ENCODE data around the gene ADGRA3. TPM values are rescaled to one million over a fixed set of nuclear protein-coding genes. Genes with fewer than 3 reads are reported as not detected.

Gene ADGRA3
- total and polyA plus RNA-seq, 2 of the 13 experiments (the other 11 are each of a cell fraction or from before 2014, with no cell fraction given), result 32.2 to 40.8 TPM

- no peak for TF ChIP-seq GMEB2 (CRISPR knock-in tag; IDR thresholded peaks at IDR 0.05; ENCODE audit: low read depth)
Observed at GRCh38 chr4:22473268-22473667, 42.6 kb downstream of the ADGRA3 start (continued).

DNA sequence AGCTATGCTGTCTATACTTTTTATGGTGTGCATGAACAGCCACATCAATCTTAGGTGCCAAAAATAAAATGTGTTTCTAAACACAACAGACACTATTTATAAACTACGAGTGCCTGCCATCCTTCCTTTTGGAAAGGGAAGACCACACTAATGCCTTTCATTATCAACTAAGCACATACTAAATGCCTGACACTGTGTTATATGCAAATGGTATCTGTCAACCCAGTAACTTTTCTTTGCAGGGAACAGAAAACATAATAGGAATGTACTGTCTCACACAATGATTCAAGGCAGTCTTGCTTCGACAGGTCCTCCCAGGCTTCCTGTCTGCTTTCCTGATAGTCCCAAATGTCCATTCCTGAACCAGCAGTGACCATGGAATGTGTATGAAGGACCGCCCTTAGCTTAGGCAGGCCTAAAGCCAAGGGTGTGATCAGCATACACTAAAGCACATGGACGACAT lies 43.8 kb downstream of the ADGRA3 start:
- TF ChIP-seq, protein P1, sequence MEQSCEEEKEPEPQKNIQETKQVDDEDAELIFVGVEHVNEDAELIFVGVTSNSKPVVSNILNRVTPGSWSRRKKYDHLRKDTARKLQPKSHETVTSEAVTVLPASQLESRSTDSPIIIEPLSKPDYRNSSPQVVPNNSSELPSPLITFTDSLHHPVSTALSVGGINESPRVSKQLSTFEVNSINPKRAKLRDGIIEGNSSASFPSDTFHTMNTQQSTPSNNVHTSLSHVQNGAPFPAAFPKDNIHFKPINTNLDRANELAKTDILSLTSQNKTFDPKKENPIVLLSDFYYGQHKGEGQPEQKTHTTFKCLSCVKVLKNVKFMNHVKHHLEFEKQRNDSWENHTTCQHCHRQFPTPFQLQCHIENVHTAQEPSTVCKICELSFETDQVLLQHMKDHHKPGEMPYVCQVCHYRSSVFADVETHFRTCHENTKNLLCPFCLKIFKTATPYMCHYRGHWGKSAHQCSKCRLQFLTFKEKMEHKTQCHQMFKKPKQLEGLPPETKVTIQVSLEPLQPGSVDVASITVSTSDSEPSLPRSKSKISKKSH (CRISPR knock-in tag; IDR thresholded peaks at IDR 0.05; ENCODE audit: borderline replicate concordance), result no peak
- TF ChIP-seq FLYWCH1 (CRISPR knock-in tag; IDR thresholded peaks at IDR 0.05), result no peak
- Histone ChIP-seq H3K27ac (ENCODE audit: extremely low read length, insufficient read depth, low read length) (no peak overlapping the region), H4K20me1 (ENCODE audit: insufficient read depth, low read length) (no peaks in the 10 kb centered on the region), H3K4me1 (ENCODE audit: insufficient read depth, low read length) (peaks cover 53% of the 10 kb centered on the region), H3K4me2 (ENCODE audit: low read depth, low read length) (no peak overlapping the region), H3K9ac (ENCODE audit: insufficient read depth, low read depth, low read length) (no peak overlapping the region), H3K27me3 (ENCODE audit: control insufficient read depth in 1 of 2, insufficient read depth in 2 of 2, low read length in 2 of 2) (no peaks in the 10 kb centered on the region), H3K36me3 (replicated peaks in 1 of 2; ENCODE audit: control insufficient read depth in 1 of 2, insufficient read depth in 2 of 2, low read length in 2 of 2) (peaks cover 2 to 12% of the 10 kb centered on the region in 2 experiments; a peak in 4 of 5 replicates), H2AFZ (ENCODE audit: low read length) (no peak overlapping the region), H3K4me3 (replicated peaks in 1 of 3; ENCODE audit: insufficient read depth in 1 of 3, low read depth in 2 of 3, low read length in 3 of 3) (no peak overlapping the region), H3K79me2 (ENCODE audit: insufficient read depth, low read length) (peaks cover 34% of the 10 kb centered on the region), H3K9me3 (ENCODE audit: low read length) (no peaks in the 10 kb centered on the region)
- BruUV-seq (replicated peaks), result no TSS peak
- 98% methylated on average over 4 of the region's 4 CpGs for WGBS (ENCODE audit: low lambda C conversion rate)
- in situ Hi-C loops (cut with HindIII; ENCODE audit: extremely low pct_ligation_motif_present, low pct_unique_long_range_greater_than_20kb) (no loop called here), intact Hi-C loops (cut with micrococcal nuclease; ENCODE audit: unreplicated experiment) (no loop called here)
- ChIA-PET CTCF (ENCODE audit: low intra/inter-chr PET ratio, low total read pairs) (no interaction called here), POLR2A (no interaction called here)
- DNase-seq (ENCODE audit: low spot score), result no peak
- FAIRE-seq, result no peak
- no peak for ATAC-seq
